GM15510 (cell line): ENCODE measurements around the gene VRK2.

ENCODE experiments used
- POLR2A ChIP-seq: IDR thresholded peaks from 3 replicates; pipeline ENCODE4 v1.6.1; 2011; ENCODE audit warnings: borderline replicate concordance; ENCODE audit not compliant: insufficient read length; ENCODE audit errors: extremely low read depth

VRK2 gene

DNA sequence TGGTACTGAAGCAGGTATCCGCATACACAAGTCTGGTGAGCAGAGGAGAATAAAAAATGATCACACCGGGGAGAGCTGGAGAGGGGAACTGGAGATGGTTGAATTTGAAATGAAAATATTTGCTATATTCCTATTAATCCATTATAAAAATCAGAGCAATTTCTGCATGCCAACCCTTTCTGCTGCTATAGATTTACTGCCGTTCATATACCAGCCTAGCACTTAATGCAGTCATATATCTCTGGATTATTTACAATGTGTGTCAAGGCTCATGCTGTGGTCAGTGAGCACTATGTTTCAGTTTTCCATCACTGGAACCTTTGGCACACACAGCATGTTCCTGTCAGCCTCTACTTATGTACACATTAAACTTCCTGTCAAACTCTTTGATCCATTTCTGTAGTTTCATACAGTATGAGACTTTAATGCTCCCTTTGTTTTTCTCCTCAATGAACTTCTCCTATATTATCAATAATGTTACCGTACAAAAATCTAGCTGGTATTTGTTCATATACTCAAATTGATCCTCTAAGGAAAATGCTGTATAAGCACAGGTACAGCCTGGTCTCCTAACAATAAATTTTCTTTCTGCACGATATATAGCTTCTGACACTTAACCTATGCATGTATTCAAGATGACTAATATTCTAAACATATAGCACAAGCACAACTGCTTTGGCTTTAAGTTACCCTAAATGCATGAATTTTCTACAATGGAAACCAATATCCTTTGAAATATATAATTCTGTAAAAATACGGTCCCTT is 157.8 kb downstream of the VRK2 start:
- no peak for TF ChIP-seq POLR2A

DNA sequence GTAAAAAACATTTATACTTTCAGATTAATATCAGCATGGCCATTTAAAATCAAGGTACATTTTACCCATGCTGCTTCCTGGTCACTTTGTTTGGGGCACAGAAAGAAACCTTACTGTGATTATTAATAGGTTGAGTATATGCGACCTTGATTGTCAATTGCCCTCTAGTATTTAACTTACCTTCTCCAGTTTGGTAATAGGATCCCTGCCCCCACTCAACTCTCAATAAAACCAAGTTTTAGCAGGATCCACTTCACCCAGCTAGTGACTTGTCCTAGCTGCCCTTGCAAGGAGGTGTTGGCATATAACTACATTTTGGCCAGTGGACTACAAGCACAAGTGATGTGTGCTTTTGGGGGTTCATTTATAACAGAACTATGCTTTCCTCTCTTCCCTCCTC is 160.2 kb downstream of the VRK2 start:
- TF ChIP-seq POLR2A, result no peak

DNA sequence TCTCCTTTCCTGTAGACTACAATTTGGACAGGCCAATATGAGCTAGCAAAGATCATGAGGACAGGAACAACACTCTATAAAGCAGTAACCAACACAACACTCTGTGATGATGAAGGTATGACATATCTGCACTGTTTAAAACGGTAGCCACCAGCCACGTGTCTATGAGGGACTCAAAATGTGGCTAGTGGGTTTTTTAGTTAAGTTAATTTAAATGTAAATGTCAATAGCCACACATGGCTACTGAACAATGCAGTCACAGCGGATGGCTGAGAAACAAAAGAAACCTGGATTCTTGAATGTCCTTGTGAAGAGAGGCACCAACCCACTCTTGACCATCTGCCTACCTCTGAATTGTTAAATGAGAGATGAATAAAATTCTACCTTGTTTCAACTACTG is 160.6 kb downstream of the VRK2 start:
- TF ChIP-seq POLR2A, result no peak
